ENCODE data around the gene CLCN5. TPM values are rescaled to one million over a fixed set of nuclear protein-coding genes. Genes with fewer than 3 reads are reported as not detected.

Gene CLCN5
- polyA plus RNA-seq, 1 donor, result 40.8 TPM

GRCh38 chrX:50147972-50148371 is 225.6 kb downstream of the CLCN5 start:
- no peak overlapping the region for H3K4me3 ChIP-seq (ENCODE audit: low read length)
- H3K9me3 ChIP-seq (ENCODE audit: control insufficient read depth, low read depth, low read length), result no peaks in the 10 kb centered on the region
- WGBS (ENCODE audit: insufficient coverage, low lambda C conversion rate), result no CpG with 5 or more reads among the region's 7 CpGs

More at GRCh38 chrX:50147972-50148371, 225.6 kb downstream of the CLCN5 start:
- no peak for DNase-seq
- Histone ChIP-seq H3K27ac (ENCODE audit: low read length) (no peak overlapping the region), H3K4me1 (ENCODE audit: control insufficient read depth, insufficient read depth, low read length) (no peaks in the 10 kb centered on the region), H3K27me3 (ENCODE audit: control insufficient read depth, insufficient read depth, low read length) (no peaks in the 10 kb centered on the region), H3K36me3 (ENCODE audit: control insufficient read depth, insufficient read depth, low read length) (no peaks in the 10 kb centered on the region)

Other genes starting within 250 kb of the CLCN5 start
- gene PAGE1, start 226.6 kb upstream of the CLCN5 start, polyA plus RNA-seq, result not detected
- gene PAGE4, start 93.3 kb upstream of the CLCN5 start, polyA plus RNA-seq, result not detected
- 6.5 TPM for gene USP27X, start 43.1 kb upstream of the CLCN5 start, polyA plus RNA-seq

All from large intestine (tissue), 3 donors.